Fibroblast of mammary gland (primary cell): ENCODE results near the gene GPATCH2.
A peak's percentile ranks its signal among the peaks of the same experiment; 100 is the strongest.

Source experiments
- DNase-seq: peaks from one replicate; pipeline ENCODE4 v3.0.0-alpha.2; 2010; ENCODE audit warnings: low read depth
- H3K4me3 ChIP-seq: 2 replicates; pipeline ENCODE4 v1.5.1; 2011; ENCODE audit warnings: low read depth, mild to moderate bottlenecking, low read length, moderate library complexity; ENCODE audit not compliant: control insufficient read depth
- TF ChIP-seq, protein P1 (sequence below): conservative IDR thresholded peaks from 2 replicates; pipeline ENCODE4 v1.5.1; 2011; ENCODE audit warnings: low read depth, low read length, inconsistent platforms; ENCODE audit not compliant: control insufficient read depth, insufficient read depth

The GPATCH2 gene

DNA sequence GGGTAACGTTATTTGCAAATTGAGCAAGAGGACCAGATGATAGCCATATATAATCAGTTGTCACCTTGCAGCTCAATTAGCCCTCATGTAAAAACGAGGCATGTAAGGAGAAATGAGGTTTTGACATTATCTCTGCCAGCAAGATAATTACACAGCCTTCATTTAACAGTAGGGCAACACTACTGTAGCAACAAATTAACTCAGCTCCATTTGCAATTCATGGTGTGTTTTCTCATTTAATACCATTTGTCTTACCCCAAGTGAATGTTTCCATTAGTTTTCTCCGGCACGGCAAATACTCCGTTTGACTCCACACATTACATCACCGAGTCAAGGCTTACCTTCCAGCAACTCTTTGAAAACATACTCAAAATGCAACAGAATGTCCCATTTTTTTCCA, 66.7 kb downstream of the GPATCH2 start:
- TF ChIP-seq, protein P1, sequence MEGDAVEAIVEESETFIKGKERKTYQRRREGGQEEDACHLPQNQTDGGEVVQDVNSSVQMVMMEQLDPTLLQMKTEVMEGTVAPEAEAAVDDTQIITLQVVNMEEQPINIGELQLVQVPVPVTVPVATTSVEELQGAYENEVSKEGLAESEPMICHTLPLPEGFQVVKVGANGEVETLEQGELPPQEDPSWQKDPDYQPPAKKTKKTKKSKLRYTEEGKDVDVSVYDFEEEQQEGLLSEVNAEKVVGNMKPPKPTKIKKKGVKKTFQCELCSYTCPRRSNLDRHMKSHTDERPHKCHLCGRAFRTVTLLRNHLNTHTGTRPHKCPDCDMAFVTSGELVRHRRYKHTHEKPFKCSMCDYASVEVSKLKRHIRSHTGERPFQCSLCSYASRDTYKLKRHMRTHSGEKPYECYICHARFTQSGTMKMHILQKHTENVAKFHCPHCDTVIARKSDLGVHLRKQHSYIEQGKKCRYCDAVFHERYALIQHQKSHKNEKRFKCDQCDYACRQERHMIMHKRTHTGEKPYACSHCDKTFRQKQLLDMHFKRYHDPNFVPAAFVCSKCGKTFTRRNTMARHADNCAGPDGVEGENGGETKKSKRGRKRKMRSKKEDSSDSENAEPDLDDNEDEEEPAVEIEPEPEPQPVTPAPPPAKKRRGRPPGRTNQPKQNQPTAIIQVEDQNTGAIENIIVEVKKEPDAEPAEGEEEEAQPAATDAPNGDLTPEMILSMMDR: no peak
- no peak for DNase-seq
- H3K4me3 ChIP-seq: no peak overlapping the region

DNA sequence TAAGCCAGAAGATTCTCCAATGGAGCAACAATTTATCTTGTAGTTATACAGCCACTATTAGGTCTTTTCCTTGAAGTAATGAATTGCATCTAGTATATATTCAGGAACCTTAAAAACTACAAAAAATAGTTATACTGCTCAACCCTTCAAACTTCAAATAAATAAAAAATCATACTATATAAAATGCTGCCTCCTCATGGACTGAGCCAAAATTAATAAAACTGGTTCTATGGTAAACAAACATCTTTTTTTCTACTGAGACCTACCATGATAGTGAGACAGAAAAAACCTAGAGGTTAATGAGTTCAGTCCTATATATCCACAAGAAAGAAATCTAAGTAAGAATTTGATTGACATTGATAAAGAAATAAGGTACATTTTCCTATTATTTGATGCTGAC, 67.7 kb downstream of the GPATCH2 start:
- no peak for DNase-seq
- no peak overlapping the region for H3K4me3 ChIP-seq
- TF ChIP-seq, protein P1: no peak

DNA sequence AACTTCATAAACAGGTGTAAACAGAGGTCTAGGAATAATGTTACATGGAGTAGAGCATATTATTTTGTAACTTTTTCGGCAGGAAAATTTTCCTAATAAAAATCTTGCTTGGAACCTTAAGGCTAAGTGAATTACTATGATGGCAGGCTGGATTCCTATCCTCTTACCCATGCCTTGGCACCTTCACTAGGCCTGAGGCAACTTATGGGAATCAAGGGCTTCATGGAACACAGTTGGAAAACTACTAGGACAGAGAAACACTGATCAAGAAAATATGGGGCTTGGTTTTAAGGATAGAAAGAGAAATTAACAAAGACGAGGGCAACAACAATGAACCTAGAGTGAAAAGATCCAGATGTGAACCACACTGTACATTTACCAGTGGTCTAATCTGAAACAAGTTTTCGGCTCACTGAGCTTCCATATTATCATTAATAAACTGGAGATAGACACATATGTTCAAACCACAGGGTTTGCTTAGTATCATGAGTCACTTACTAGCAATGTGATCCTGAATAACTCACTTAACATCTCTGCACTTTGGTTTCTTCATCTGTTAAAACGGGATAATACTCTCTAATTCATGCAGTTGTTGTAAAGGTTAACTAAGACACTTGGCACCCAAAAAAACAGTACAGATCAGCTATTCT, 68.5 kb downstream of the GPATCH2 start:
- DNase-seq: peak; percentile 86
- TF ChIP-seq, protein P1: no peak
- no peak overlapping the region for H3K4me3 ChIP-seq

DNA sequence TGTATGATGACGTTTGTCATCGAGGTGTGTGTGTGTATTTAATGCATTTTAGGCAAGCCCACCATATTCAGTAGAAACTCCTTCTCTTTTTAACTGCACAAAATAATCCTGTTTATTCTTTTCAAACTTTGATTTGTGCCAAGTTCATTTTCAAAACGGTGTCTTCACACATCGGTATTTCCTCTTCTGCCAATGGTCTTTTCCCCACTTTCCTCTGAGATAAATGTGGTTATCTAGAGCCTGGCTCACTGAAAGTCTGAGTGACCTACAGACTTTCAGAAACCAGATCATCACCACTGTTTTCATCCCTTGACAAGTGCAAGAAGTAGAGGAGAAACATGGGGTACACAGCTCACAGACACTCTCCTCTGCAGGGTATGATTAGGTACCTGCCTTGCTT, 69.4 kb downstream of the GPATCH2 start:
- no peak overlapping the region for H3K4me3 ChIP-seq
- DNase-seq: no peak
- TF ChIP-seq, protein P1: no peak

DNA sequence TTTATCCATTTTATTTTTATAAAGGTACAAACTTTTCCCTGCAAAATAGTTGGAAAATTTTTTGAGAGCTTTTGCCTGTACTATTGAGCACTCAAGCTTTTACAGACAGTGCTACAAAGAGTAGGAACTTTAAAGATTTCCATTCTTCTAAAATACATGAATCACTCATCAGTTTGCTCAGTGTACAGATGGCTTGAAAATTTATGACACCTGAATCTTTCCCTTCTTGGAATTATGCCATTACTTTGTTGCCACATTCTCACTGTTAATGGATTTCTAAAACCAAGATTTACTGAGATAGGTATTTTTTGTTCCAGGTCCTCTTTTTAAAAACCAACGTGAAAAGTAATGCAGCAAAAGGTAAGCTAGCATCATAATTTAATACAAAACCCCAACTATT, 76.0 kb downstream of the GPATCH2 start:
- DNase-seq: peak; percentile 15
- TF ChIP-seq, protein P1: no peak
- H3K4me3 ChIP-seq: no peak overlapping the region

DNA sequence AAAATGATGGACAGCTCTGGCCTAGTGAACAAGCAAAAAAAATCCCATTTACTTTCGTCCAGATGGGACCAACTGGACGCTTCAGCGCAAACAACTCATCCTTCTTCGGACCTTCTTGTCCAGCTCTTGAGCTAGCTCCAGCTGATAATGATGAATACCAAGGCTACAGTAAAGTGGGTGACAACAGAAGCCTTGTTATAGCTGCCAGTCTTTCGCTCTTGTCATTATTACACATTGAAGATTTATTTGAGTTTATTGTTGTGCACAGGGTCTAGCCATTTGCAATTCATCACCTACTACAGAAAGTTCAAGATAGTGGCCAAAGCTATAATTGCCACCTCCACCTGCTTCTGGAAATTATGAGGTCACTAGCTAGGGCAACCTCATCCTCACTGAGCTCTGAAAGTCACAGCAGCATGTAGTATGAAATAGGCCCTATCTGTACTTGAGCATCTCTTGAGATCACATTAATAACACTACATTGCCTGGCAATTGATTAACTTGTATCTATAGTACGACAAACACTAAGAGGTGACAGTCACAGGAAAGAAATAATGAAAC, 76.9 kb downstream of the GPATCH2 start:
- no peak overlapping the region for H3K4me3 ChIP-seq
- DNase-seq: no peak
- TF ChIP-seq, protein P1: no peak
